PC-3 (cell line): ENCODE measurements around the gene BRME1. TPM values are rescaled to one million over a fixed set of nuclear protein-coding genes. Genes with fewer than 3 reads are reported as not detected.

Experiments
- ATAC-seq: fragments of 200-7000 bp; cut with Tn5 transposase; 2 replicates; pipeline ENCODE4 v1.9.1; 2020; ENCODE audit warnings: mild to moderate bottlenecking, moderate library complexity
- BruUV-seq: library from RNA; stranded (reverse); fragments of 400-500 nt; replicated peaks from 2 replicates; lab custom pipeline; 2021; lab: Mats Ljungman, UMichigan
- CTCF ChIA-PET: fragments of 300-600 bp; sonication (Branson Sonifier 250); formaldehyde crosslinking; loops from one replicate; lab custom pipeline; 2022; ENCODE audit warnings: antibody characterized with exemption; lab: Charles Lee
- POLR2A ChIA-PET: fragments of 300-600 bp; sonication (Branson Sonifier 250); formaldehyde crosslinking; loops from one replicate; lab custom pipeline; 2022; ENCODE audit warnings: antibody characterized with exemption; ENCODE audit not compliant: unreplicated experiment; lab: Charles Lee
- DNase-seq: peaks from one replicate; pipeline ENCODE4 v3.0.0-alpha.2; 2015
- H2AFZ ChIP-seq: fragments of 300-600 bp; sonication (generic); 2 replicates; pipeline ENCODE4 v1.6.0; 2016; ENCODE audit warnings: antibody characterized with exemption, low read length
- H3F3A ChIP-seq: fragments of 300-600 bp; sonication (generic); one replicate; pipeline ENCODE4 v1.6.0; 2017; ENCODE audit warnings: antibody characterized with exemption, low read length, control low read depth, mild to moderate bottlenecking; ENCODE audit not compliant: unreplicated experiment
- H3K27ac ChIP-seq: fragments of 300-600 bp; sonication (generic); 2 replicates; pipeline ENCODE4 v1.5.1; 2016; ENCODE audit warnings: mild to moderate bottlenecking, low read length
- H3K27me3 ChIP-seq: fragments of 300-600 bp; sonication (generic); 2 replicates; pipeline ENCODE4 v1.6.1; 2016; ENCODE audit warnings: low read length, mixed read lengths
- H3K36me3 ChIP-seq: fragments of 300-600 bp; sonication (generic); 2 replicates; pipeline ENCODE4 v1.6.1; 2016; ENCODE audit warnings: low read depth, mixed run types, low read length, mixed read lengths
- H3K4me1 ChIP-seq: fragments of 300-600 bp; sonication (generic); 2 replicates; pipeline ENCODE4 v1.5.1; 2016; ENCODE audit warnings: low read length; ENCODE audit not compliant: insufficient read depth
- H3K4me2 ChIP-seq: fragments of 300-600 bp; sonication (generic); 2 replicates; pipeline ENCODE4 v1.6.0; 2016; ENCODE audit warnings: low read length
- H3K4me3 ChIP-seq: fragments of 300-600 bp; sonication (generic); 2 replicates; pipeline ENCODE4 v1.5.1; 2016; ENCODE audit warnings: mild to moderate bottlenecking, low read length, mixed read lengths
- H3K79me2 ChIP-seq: fragments of 300-600 bp; sonication (generic); 2 replicates; pipeline ENCODE4 v1.6.1; 2017; ENCODE audit warnings: low read length, mixed read lengths
- H3K9ac ChIP-seq: fragments of 300-600 bp; sonication (generic); 2 replicates; pipeline ENCODE4 v1.6.0; 2016; ENCODE audit warnings: mild to moderate bottlenecking, low read length
- H3K9me2 ChIP-seq: fragments of 300-600 bp; sonication (generic); replicated peaks from 2 replicates; pipeline ENCODE4 v1.6.1; 2016; ENCODE audit warnings: mixed run types, low read length, mixed read lengths
- H3K9me3 ChIP-seq: fragments of 300-600 bp; sonication (generic); 2 replicates; pipeline ENCODE4 v1.6.1; 2016; ENCODE audit warnings: low read length, mixed read lengths
- H4K20me1 ChIP-seq: fragments of 300-600 bp; sonication (generic); 2 replicates; pipeline ENCODE4 v1.6.1; 2016; ENCODE audit warnings: low read length, mixed read lengths
- EZH2 ChIP-seq: fragments of 300-600 bp; sonication (generic); IDR thresholded peaks from one replicate; pipeline ENCODE4 v1.6.1; 2017; ENCODE audit warnings: antibody characterized with exemption, mild to moderate bottlenecking, low read length; ENCODE audit not compliant: unreplicated experiment
- EZH2phosphoT487 ChIP-seq: fragments of 300-600 bp; sonication (generic); IDR thresholded peaks from 2 replicates; pipeline ENCODE4 v1.6.1; 2018; ENCODE audit warnings: mild to moderate bottlenecking, antibody characterized with exemption, low read length, borderline replicate concordance
- intact Hi-C: fragments of 100-400 bp; cut with micrococcal nuclease; formaldehyde crosslinking; loops from 2 replicates; pipeline ENCODE4 v1.9.0; 2023
- total RNA-seq: library from RNA; depleted of rRNA; stranded (reverse); fragments of >200 nt; gene quantifications from 2 replicates; pipeline ENCODE4 v1.2.3, GENCODE V29; 2014
- TF ChIP-seq, protein P1 (sequence below): fragments of 300-600 bp; sonication (generic); conservative IDR thresholded peaks from 2 replicates; pipeline ENCODE4 v1.5.1; 2017; ENCODE audit warnings: antibody characterized with exemption, low read depth, mild to moderate bottlenecking, low read length

BRME1 gene
- total RNA-seq, 1 experiment from 2014 or later = 6.0 TPM

DNA sequence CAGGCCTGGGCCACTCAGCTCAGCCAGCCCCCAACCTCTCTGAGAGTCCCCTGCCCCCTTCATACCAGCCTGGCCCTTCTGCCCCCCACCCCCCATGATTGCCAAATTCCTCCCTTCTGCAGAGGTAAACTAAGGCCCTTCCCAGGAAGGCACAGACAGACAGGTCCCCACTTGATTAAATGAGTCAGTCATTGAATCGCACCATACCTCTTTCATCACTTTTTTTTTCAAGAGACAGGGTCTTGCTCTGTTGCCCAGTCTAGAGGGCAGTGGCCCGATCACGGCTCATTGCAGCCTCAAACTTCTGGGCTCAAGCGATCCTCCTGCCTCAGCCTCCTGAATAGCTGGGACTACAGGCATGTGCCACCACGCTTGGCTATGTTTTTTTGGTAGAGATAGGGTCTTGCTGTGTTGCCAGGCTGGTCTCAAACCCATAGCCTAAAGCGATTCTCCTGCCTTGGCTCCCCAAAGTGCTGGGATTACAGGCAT lies 26.3 kb upstream of the BRME1 start:
- no peaks in the 10 kb centered on the region for H3K9me3 ChIP-seq
- no peak overlapping the region for H2AFZ ChIP-seq
- H3F3A ChIP-seq = no peaks in the 10 kb centered on the region
- H4K20me1 ChIP-seq = no peaks in the 10 kb centered on the region
- no peak overlapping the region for H3K4me3 ChIP-seq
- CTCF ChIA-PET = no interaction called here
- TF ChIP-seq EZH2phosphoT487 = no peak
- no peak for TF ChIP-seq EZH2
- DNase-seq (no peak), ATAC-seq (no peak)
- POLR2A ChIA-PET = no interaction called here
- H3K9ac ChIP-seq = no peak overlapping the region
- BruUV-seq = no TSS peak
- no peaks in the 10 kb centered on the region for H3K4me1 ChIP-seq
- peaks cover 2% of the 10 kb centered on the region; the same call in 1 of the 2 replicates for H3K36me3 ChIP-seq
- no peaks in the 10 kb centered on the region for H3K27me3 ChIP-seq
- H3K27ac ChIP-seq = no peak overlapping the region
- H3K79me2 ChIP-seq = no peaks in the 10 kb centered on the region
- intact Hi-C loops = no loop called here
- no peaks in the 10 kb centered on the region for H3K9me2 ChIP-seq
- no peak overlapping the region for H3K4me2 ChIP-seq

DNA sequence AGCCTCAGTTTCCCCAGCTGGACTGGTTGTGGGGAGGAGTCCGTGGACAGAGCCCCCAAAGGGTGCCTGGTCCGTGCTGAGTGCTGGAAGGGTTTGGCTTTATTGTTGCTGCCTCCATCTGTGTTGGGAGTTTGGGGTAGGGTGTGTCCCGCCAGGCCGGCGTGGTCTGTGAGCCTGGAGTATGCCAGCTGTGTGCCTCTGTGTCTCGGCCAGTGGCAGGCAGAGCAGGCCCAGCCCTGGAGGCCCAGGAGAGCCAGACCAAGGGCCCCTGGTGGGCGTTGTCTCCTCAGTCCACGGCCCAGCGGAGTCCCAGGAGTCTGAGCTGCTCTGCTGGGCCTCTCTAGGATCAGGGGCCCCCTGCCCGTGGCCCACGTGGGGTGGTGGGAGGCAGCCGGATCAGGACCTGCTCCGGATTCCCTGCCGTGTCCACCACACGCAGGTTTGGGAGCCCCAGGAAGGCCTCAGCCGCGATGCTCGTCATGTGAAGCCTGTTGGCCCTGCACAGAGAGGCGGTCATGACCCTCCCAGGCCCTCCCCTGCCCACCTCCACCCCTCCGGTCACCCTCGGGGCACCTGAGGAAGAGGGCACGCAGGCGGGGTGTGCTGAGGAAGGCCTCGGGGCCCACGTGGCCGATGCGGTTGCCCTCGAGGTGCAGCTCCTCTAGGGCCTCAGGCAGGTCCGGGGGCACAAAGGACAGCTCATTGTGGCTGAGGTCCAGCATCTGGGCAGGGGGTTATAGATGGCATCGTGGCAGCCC lies 25.7 kb upstream of the BRME1 start:
- H3K4me1 ChIP-seq = no peaks in the 10 kb centered on the region
- CTCF ChIA-PET = interaction anchor here (0.6 kb wide), 1 partner anchor 95 kb away, joined by 9 read pairs; no protein-coding TSS in a partner anchor
- no peaks in the 10 kb centered on the region for H3K9me3 ChIP-seq
- no peaks in the 10 kb centered on the region for H3F3A ChIP-seq
- POLR2A ChIA-PET = no interaction called here
- H3K9ac ChIP-seq = no peak overlapping the region
- H3K36me3 ChIP-seq = peaks cover 7% of the 10 kb centered on the region; the same call in 1 of the 2 replicates
- no peak for ATAC-seq
- no peak overlapping the region for H3K4me3 ChIP-seq
- no peak overlapping the region for H3K27ac ChIP-seq
- H4K20me1 ChIP-seq = no peaks in the 10 kb centered on the region
- H3K9me2 ChIP-seq = no peaks in the 10 kb centered on the region
- H3K79me2 ChIP-seq = no peaks in the 10 kb centered on the region
- no peaks in the 10 kb centered on the region for H3K27me3 ChIP-seq
- intact Hi-C loops = no loop called here
- H3K4me2 ChIP-seq = no peak overlapping the region
- DNase-seq = no peak
- TF ChIP-seq EZH2 (no peak), EZH2phosphoT487 (no peak)
- TF ChIP-seq, protein P1, sequence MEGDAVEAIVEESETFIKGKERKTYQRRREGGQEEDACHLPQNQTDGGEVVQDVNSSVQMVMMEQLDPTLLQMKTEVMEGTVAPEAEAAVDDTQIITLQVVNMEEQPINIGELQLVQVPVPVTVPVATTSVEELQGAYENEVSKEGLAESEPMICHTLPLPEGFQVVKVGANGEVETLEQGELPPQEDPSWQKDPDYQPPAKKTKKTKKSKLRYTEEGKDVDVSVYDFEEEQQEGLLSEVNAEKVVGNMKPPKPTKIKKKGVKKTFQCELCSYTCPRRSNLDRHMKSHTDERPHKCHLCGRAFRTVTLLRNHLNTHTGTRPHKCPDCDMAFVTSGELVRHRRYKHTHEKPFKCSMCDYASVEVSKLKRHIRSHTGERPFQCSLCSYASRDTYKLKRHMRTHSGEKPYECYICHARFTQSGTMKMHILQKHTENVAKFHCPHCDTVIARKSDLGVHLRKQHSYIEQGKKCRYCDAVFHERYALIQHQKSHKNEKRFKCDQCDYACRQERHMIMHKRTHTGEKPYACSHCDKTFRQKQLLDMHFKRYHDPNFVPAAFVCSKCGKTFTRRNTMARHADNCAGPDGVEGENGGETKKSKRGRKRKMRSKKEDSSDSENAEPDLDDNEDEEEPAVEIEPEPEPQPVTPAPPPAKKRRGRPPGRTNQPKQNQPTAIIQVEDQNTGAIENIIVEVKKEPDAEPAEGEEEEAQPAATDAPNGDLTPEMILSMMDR = no peak
- BruUV-seq = no TSS peak
- H2AFZ ChIP-seq = no peak overlapping the region

DNA sequence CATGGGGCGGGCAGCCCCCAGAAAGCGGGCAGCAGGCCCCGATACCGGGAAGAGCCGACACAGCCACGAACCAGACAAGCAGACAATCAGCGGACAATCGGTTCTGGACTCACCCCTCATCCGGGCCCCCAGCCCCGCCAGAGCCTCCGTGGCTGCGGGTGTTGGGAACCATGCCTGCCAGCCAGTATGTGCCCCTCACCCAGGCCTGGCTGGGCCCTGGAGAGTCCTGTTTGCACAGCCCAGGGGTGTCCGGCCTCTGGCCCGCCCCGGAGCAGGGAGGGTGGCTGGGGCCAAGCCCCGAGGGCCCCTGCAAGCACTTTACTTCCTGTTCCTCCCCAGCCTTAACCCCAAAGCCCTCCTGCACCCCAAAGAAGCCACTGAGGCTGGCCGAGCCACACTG lies 24.5 kb upstream of the BRME1 start:
- POLR2A ChIA-PET = no interaction called here
- Histone ChIP-seq H3K4me2 (no peak overlapping the region), H3K9ac (no peak overlapping the region), H3K4me1 (no peaks in the 10 kb centered on the region), H3K9me3 (no peaks in the 10 kb centered on the region), H3F3A (no peaks in the 10 kb centered on the region), H4K20me1 (no peaks in the 10 kb centered on the region), H3K27ac (no peak overlapping the region), H3K79me2 (no peaks in the 10 kb centered on the region), H3K36me3 (peaks cover 7% of the 10 kb centered on the region; the same call in 1 of the 2 replicates), H3K9me2 (no peaks in the 10 kb centered on the region), H2AFZ (no peak overlapping the region), H3K4me3 (no peak overlapping the region), H3K27me3 (no peaks in the 10 kb centered on the region)
- ATAC-seq = no peak
- BruUV-seq = no TSS peak
- intact Hi-C loops = no loop called here
- CTCF ChIA-PET = no interaction called here
- no peak for DNase-seq
- TF ChIP-seq EZH2 (no peak), EZH2phosphoT487 (no peak)
- TF ChIP-seq, protein P1 = no peak
